Gastrocnemius medialis (tissue), 4 donors: ENCODE data around the gene MCF2L. TPM values are rescaled to one million over a fixed set of nuclear protein-coding genes. Genes with fewer than 3 reads are reported as not detected.

Experiments
- ATAC-seq, 2 donors: fragments of 150-250 bp; one replicate each; pipeline ENCODE4 v1.9.1; 2016
- DNase-seq, 2 donors: peaks; one replicate each; pipeline ENCODE4 v3.0.0-alpha.2; 2019
- H3K27ac ChIP-seq, 4 donors: fragments of 200-600 bp; sonication (generic); 1 replicate in 1 of 4; 2 replicates in 3 of 4; pipeline ENCODE4 v1.5.1; 2016 to 2018; ENCODE audit warnings: mild to moderate bottlenecking in 2 of 4, moderate library complexity in 1 of 4
- H3K27me3 ChIP-seq, 3 donors: fragments of 200-600 bp; sonication (generic) in 2 of 3; 1 replicate in 1 of 3; 2 replicates in 2 of 3; pipeline versions ENCODE4 v1.5.1 to v1.6.0; 2016 to 2019; ENCODE audit warnings: mild to moderate bottlenecking in 1 of 3, moderate library complexity in 1 of 3
- H3K36me3 ChIP-seq, 2 donors: fragments of 200-600 bp; sonication (generic) in 1 of 2; one replicate each; pipeline ENCODE4 v1.5.1; 2017 to 2018
- H3K4me1 ChIP-seq, 2 donors: fragments of 200-600 bp; sonication (generic) in 1 of 2; one replicate each; pipeline ENCODE4 v1.5.1; 2016 to 2017; ENCODE audit warnings: mild to moderate bottlenecking in 2 of 2
- H3K4me3 ChIP-seq, 4 donors: fragments of 200-600 bp; sonication (generic) in 3 of 4; 1 replicate in 1 of 4; 2 replicates in 3 of 4; pipeline ENCODE4 v1.5.1; 2016 to 2019; ENCODE audit warnings: mild to moderate bottlenecking in 2 of 4
- H3K9me3 ChIP-seq, 3 donors: fragments of 200-600 bp; sonication (generic) in 2 of 3; 1 replicate in 1 of 3; 2 replicates in 2 of 3; pipeline ENCODE4 v1.5.1; 2016 to 2019
- POLR2A ChIP-seq, 2 donors: fragments of 450-650 bp; IDR thresholded peaks; one replicate each; pipeline ENCODE4 v1.6.1; 2017; ENCODE audit warnings: antibody characterized with exemption in 2 of 2, mild to moderate bottlenecking in 2 of 2, moderate library complexity in 2 of 2
- in situ Hi-C, 4 donors: fragments of 200-750 bp; cut with MboI; loops; one replicate each; pipeline versions ENCODE4 v1.15.0 to v1.8.0; 2017; ENCODE audit warnings: low sequenced_read_pairs in 4 of 4
- intact Hi-C: fragments of 100-400 bp; cut with DNase I; formaldehyde crosslinking; loops from one replicate; pipeline ENCODE4 v1.15.1; 2023; ENCODE audit warnings: low total_unique reads
- total RNA-seq, 4 donors: library from RNA; depleted of rRNA; stranded (reverse); fragments of >200 nt; gene quantifications; one replicate each; pipeline versions ENCODE4 v1.1.0 to v1.2.3, GENCODE V29; 2016
- TF ChIP-seq, protein P1 (sequence below), 5 experiments: fragments of 450-650 bp in 3 of 5; fragments of 200-600 bp in 2 of 5; sonication (generic) in 2 of 5; IDR thresholded peaks in 4 of 5; conservative IDR thresholded peaks in 1 of 5; 1 replicate in 4 of 5; 2 replicates in 1 of 5; pipeline ENCODE4 v1.5.1; 2016 to 2019; ENCODE audit warnings: antibody characterized with exemption in 5 of 5, mild to moderate bottlenecking in 3 of 5, moderate library complexity in 3 of 5

MCF2L gene
- total RNA-seq, 4 donors from 2014 or later, result 16.1 to 21.2 (median 19.4) TPM

DNA sequence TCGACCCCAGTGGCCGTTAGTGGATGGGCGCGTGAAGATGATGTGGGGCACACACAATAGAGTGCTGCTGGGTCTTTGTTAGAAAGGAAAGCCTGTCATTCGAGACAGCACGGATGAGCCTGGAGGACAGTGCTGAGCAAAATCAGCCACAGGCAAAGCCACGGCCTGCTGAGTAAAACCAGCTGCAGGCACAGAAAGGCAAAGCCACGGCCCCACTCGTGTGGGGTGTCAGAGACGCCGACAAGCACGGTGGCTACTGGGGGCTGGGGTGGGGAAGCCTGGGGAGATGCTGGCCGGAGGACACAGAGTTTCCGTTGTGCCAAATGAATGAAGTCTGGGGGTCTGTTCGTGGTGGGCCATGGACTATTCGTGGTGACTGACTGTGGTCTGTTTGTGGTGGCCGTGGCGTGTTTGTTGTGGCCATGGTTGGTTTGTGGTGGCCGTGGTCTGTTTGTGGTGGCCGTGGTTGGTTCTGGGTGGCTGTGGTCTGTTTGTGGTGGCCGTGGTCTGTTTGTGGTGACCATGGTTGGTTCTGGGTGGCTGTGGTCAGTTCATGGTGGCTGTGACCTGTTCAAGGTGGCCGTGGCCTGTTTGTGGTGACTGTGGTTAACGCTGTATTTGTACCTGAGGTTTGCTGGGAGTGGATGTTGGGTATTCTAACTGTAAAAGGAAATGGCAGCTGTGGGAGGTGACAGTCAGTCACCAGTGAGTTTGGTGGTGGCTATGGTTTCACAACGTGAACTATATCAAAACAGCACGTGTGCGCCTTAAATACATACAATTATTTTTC lies 36.3 kb downstream of the MCF2L start:
- H3K27ac ChIP-seq, result no peak overlapping the region
- peaks cover 4 to 10% of the 10 kb centered on the region in 2 donors for H3K4me1 ChIP-seq
- no peaks in the 10 kb centered on the region for H3K9me3 ChIP-seq
- no peak for TF ChIP-seq POLR2A (IDR thresholded peaks at IDR 0.05)
- TF ChIP-seq, protein P1, sequence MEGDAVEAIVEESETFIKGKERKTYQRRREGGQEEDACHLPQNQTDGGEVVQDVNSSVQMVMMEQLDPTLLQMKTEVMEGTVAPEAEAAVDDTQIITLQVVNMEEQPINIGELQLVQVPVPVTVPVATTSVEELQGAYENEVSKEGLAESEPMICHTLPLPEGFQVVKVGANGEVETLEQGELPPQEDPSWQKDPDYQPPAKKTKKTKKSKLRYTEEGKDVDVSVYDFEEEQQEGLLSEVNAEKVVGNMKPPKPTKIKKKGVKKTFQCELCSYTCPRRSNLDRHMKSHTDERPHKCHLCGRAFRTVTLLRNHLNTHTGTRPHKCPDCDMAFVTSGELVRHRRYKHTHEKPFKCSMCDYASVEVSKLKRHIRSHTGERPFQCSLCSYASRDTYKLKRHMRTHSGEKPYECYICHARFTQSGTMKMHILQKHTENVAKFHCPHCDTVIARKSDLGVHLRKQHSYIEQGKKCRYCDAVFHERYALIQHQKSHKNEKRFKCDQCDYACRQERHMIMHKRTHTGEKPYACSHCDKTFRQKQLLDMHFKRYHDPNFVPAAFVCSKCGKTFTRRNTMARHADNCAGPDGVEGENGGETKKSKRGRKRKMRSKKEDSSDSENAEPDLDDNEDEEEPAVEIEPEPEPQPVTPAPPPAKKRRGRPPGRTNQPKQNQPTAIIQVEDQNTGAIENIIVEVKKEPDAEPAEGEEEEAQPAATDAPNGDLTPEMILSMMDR (IDR thresholded peaks at IDR 0.05 in 4 of 5, conservative IDR thresholded peaks at IDR 0.05 in 1 of 5), result no peak
- no peaks in the 10 kb centered on the region for H3K36me3 ChIP-seq
- H3K27me3 ChIP-seq, result peaks cover 20 to 24% (median 22%) of the 10 kb centered on the region in 3 donors
- intact Hi-C loops, result no loop called here
- in situ Hi-C loops, result no loop called here
- ATAC-seq, result no peak
- no peak overlapping the region for H3K4me3 ChIP-seq
- no peak for DNase-seq

DNA sequence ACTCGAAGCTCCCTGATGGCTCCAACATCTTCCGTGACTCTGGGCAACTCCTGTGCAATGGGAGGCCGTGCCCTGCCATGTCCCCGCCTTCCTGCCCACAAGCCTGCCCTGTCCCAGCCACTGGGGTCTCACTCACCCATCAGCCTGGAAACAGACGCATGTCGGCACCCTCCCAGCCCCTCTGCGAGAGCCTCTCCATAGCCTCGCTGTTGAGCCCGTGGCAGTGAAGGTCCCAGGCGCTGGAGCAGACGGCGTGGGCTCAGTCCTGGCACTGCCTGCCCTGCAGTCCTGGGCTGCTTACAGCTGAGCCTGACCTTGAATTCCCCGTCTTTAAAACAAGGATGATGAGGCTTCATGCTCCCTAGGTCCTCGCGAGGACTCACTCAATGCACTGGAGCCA lies 37.0 kb downstream of the MCF2L start:
- Histone ChIP-seq H3K9me3 (no peaks in the 10 kb centered on the region), H3K4me1 (peaks cover 4 to 10% of the 10 kb centered on the region in 2 donors), H3K27ac (no peak overlapping the region), H3K27me3 (peaks cover 15 to 23% (median 20%) of the 10 kb centered on the region in 3 donors), H3K4me3 (no peak overlapping the region), H3K36me3 (no peaks in the 10 kb centered on the region)
- no peak for ATAC-seq
- DNase-seq, result no peak
- in situ Hi-C loops, result no loop called here
- intact Hi-C loops, result no loop called here
- TF ChIP-seq POLR2A (IDR thresholded peaks at IDR 0.05), result no peak
- TF ChIP-seq, protein P1 (IDR thresholded peaks at IDR 0.05 in 4 of 5, conservative IDR thresholded peaks at IDR 0.05 in 1 of 5), result no peak

DNA sequence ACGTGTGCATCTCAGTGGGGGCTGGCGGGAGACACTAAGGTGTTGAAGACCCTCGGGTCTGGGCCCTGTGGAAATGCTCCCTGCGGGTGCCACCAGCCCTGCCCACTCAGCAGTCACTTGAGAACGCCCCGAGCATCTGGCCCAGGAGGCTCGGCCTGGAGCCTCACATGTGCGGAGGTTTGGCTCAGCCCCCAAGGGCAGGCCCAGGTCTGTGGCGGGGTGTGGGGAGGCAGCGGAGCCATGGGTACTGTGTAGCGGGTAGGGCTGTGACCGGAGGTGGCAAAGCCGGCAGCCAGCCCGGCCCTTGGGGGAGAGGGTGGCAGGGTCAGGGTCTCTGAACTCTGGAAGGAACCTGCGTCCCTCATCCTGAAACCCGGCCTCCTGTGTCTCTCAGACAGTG lies 37.6 kb downstream of the MCF2L start:
- ATAC-seq, result no peak
- Histone ChIP-seq H3K27me3 (peaks cover 8 to 17% (median 15%) of the 10 kb centered on the region in 3 donors), H3K36me3 (no peaks in the 10 kb centered on the region), H3K4me3 (no peak overlapping the region), H3K4me1 (peaks cover 4 to 5% of the 10 kb centered on the region in 2 donors), H3K27ac (no peak overlapping the region), H3K9me3 (no peaks in the 10 kb centered on the region)
- no peak for DNase-seq
- in situ Hi-C loops, result no loop called here
- intact Hi-C loops, result no loop called here
- TF ChIP-seq, protein P1 (IDR thresholded peaks at IDR 0.05 in 4 of 5, conservative IDR thresholded peaks at IDR 0.05 in 1 of 5), result no peak

GRCh38 chr13:113008851-113009250 lies 39.8 kb downstream of the MCF2L start:
- Histone ChIP-seq H3K27me3 (peaks cover 0 to 4% (median 0%) of the 10 kb centered on the region in 3 donors), H3K36me3 (no peaks in the 10 kb centered on the region), H3K4me1 (no peaks in the 10 kb centered on the region), H3K27ac (peak overlapping the region in 2 of 4 donors; percentile 9 to 48), H3K4me3 (no peak overlapping the region), H3K9me3 (no peaks in the 10 kb centered on the region)
- in situ Hi-C loops (no loop called here), intact Hi-C loops (no loop called here)
- no peak for ATAC-seq
- TF ChIP-seq, protein P1 (IDR thresholded peaks at IDR 0.05 in 4 of 5, conservative IDR thresholded peaks at IDR 0.05 in 1 of 5), result no peak
- TF ChIP-seq POLR2A (IDR thresholded peaks at IDR 0.05), result no peak
- no peak for DNase-seq
